GM12891 (cell line): ENCODE data around the gene LIMS2.

Source experiments
- PAX5 ChIP-seq: IDR thresholded peaks from 2 replicates; pipeline ENCODE4 v1.6.1; 2011; ENCODE audit warnings: low read length, moderate library complexity, mild to moderate bottlenecking; ENCODE audit not compliant: insufficient read depth, severe bottlenecking
- POLR2A ChIP-seq: IDR thresholded peaks from 2 replicates; pipeline ENCODE4 v1.6.1; 2011; ENCODE audit warnings: low read depth, low read length, control low read depth
- POLR2AphosphoS5 ChIP-seq: IDR thresholded peaks from 2 replicates; pipeline ENCODE4 v1.6.1; 2011; ENCODE audit warnings: low read depth, low read length, control low read depth
- SPI1 ChIP-seq: IDR thresholded peaks from 2 replicates; pipeline ENCODE4 v1.6.1; 2011; ENCODE audit warnings: low read depth, low read length, control low read depth
- TAF1 ChIP-seq: IDR thresholded peaks from 2 replicates; pipeline ENCODE4 v1.6.1; 2011; ENCODE audit warnings: low read depth, low read length, control low read depth

DNA sequence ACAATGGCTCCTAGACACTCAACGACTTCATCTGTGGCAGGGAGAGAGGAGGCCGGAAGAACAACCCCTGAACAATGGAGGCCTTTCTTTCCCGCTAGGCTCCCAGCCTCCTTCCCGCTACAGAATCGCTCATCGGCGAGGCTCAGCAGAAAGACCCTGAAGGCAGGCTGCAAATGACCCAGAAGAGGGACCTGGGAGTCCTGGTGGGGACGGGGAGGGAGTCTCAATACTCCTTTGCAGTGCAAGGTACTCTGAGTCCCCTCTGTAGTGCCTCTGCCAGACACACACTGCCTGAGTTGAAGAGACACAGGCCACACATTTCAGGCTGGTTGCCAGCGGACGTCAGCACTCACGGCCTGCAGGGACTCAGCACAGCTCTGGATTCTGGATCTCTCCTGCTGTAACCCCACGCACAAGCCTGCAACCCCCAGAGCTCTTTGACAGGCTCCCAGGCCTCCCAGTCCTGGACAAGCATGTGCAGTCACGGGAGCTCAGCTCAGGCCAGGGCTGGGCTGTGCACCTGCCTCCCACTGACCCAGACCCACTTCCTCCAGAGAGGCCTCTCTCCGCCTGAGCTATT is 23.3 kb downstream of the LIMS2 start:
- TF ChIP-seq POLR2AphosphoS5 (no peak), POLR2A (no peak), TAF1 (no peak), SPI1 (no peak; the same call in 1 of the 2 replicates), PAX5 (no peak)
